Liver (tissue), 9 donors: ENCODE results near the gene FLT1. TPM values are rescaled to one million over a fixed set of nuclear protein-coding genes. Genes with fewer than 3 reads are reported as not detected.
A peak's percentile ranks its signal among the peaks of the same experiment; 100 is the strongest.

ENCODE experiments used
- DNase-seq: peaks from one replicate; pipeline ENCODE4 v3.0.0-alpha.2; 2017; ENCODE audit warnings: low spot score
- H3K27ac ChIP-seq, 2 donors: one replicate each; pipeline ENCODE4 v1.7.0; 2013; ENCODE audit warnings: inconsistent platforms in 2 of 2, low read length in 2 of 2, control low read depth in 1 of 2, low read depth in 1 of 2, mild to moderate bottlenecking in 1 of 2
- H3K27me3 ChIP-seq, 4 donors: one replicate each; pipeline versions ENCODE4 v1.6.1 to v1.7.0; 2013; ENCODE audit warnings: low read length in 3 of 4, inconsistent platforms in 1 of 4, mild to moderate bottlenecking in 1 of 4, moderate library complexity in 1 of 4; ENCODE audit not compliant: control insufficient read depth in 4 of 4, insufficient read depth in 4 of 4
- H3K36me3 ChIP-seq, 4 donors: one replicate each; pipeline versions ENCODE4 v1.6.1 to v1.7.0; 2013; ENCODE audit warnings: low read length in 3 of 4, mild to moderate bottlenecking in 3 of 4, low read depth in 1 of 4, moderate library complexity in 1 of 4; ENCODE audit not compliant: control insufficient read depth in 4 of 4, insufficient read depth in 3 of 4
- H3K4me1 ChIP-seq, 4 donors: one replicate each; pipeline versions ENCODE4 v1.6.1 to v1.7.0; 2013; ENCODE audit warnings: low read length in 3 of 4, mild to moderate bottlenecking in 3 of 4, moderate library complexity in 1 of 4; ENCODE audit not compliant: control insufficient read depth in 4 of 4, insufficient read depth in 4 of 4
- H3K4me3 ChIP-seq, 3 donors: one replicate each; pipeline versions ENCODE4 v1.6.1 to v1.7.0; 2013; ENCODE audit warnings: low read length in 3 of 3, control low read depth in 1 of 3, low read depth in 1 of 3, mild to moderate bottlenecking in 1 of 3
- H3K9ac ChIP-seq, 2 donors: one replicate each; pipeline ENCODE4 v1.7.0; 2013; ENCODE audit warnings: low read length in 2 of 2, mild to moderate bottlenecking in 2 of 2, moderate library complexity in 2 of 2, control low read depth in 1 of 2, low read depth in 1 of 2
- H3K9me3 ChIP-seq, 4 donors: one replicate each; pipeline versions ENCODE4 v1.6.1 to v1.7.0; 2013; ENCODE audit warnings: low read length in 3 of 4; ENCODE audit not compliant: control insufficient read depth in 4 of 4
- EGR1 ChIP-seq, 2 donors: IDR thresholded peaks; 2 replicates each; pipeline ENCODE4 v1.6.1; 2016 to 2018; ENCODE audit warnings: antibody characterized with exemption in 2 of 2, low read depth in 2 of 2
- FOXA1 ChIP-seq: IDR thresholded peaks from 2 replicates; pipeline ENCODE4 v1.6.1; 2016; ENCODE audit warnings: antibody characterized with exemption
- FOXA2 ChIP-seq: IDR thresholded peaks from 2 replicates; pipeline ENCODE4 v1.6.1; 2016; ENCODE audit warnings: antibody characterized with exemption
- GABPA ChIP-seq, 2 donors: IDR thresholded peaks in 1 of 2; conservative IDR thresholded peaks in 1 of 2; 2 replicates each; pipeline ENCODE4 v1.6.1; 2016; ENCODE audit warnings: antibody characterized with exemption in 2 of 2, mild to moderate bottlenecking in 1 of 2, moderate library complexity in 1 of 2
- HNF4A ChIP-seq, 2 donors: conservative IDR thresholded peaks; 2 replicates each; pipeline ENCODE4 v1.6.1; 2016; ENCODE audit warnings: antibody characterized with exemption in 2 of 2, mild to moderate bottlenecking in 2 of 2
- HNF4G ChIP-seq: IDR thresholded peaks from 2 replicates; pipeline ENCODE4 v1.6.1; 2016; ENCODE audit warnings: antibody characterized with exemption
- NR2F2 ChIP-seq: IDR thresholded peaks from 2 replicates; pipeline ENCODE4 v1.6.1; 2016; ENCODE audit warnings: antibody characterized with exemption
- RAD21 ChIP-seq, 2 donors: IDR thresholded peaks; 2 replicates each; pipeline ENCODE4 v1.6.1; 2016; ENCODE audit warnings: antibody characterized with exemption in 2 of 2, mild to moderate bottlenecking in 2 of 2
- RXRA ChIP-seq, 2 donors: IDR thresholded peaks; 2 replicates each; pipeline ENCODE4 v1.6.1; 2017 to 2018; ENCODE audit warnings: antibody characterized with exemption in 2 of 2, mild to moderate bottlenecking in 1 of 2
- SP1 ChIP-seq: IDR thresholded peaks from 2 replicates; pipeline ENCODE4 v1.6.1; 2018; ENCODE audit warnings: antibody characterized with exemption, mild to moderate bottlenecking
- TAF1 ChIP-seq: conservative IDR thresholded peaks from 2 replicates; pipeline ENCODE4 v1.6.1; 2016; ENCODE audit warnings: antibody characterized with exemption, mild to moderate bottlenecking
- YY1 ChIP-seq: IDR thresholded peaks from 2 replicates; pipeline ENCODE4 v1.6.1; 2016; ENCODE audit warnings: antibody characterized with exemption, mild to moderate bottlenecking
- WGBS: extraction: QIAGEN DNeasy Blood & Tissue Kit; methylation state at CpG from one replicate; pipeline ENCODE4 v1.1.7; 2013; 5-methylcytosine and 5-hydroxymethylcytosine counted together
- polyA plus RNA-seq, 2 donors: library from polyadenylated mRNA; stranded (reverse) in 1 of 2; unstranded in 1 of 2; fragments of 200-250 nt in 1 of 2; fragments of >200 nt in 1 of 2; fragmentation: Nextera tagmentation in 1 of 2; extraction: Ambion mirVana in 1 of 2; gene quantifications; one replicate each; pipeline versions ENCODE4 v1.2.1 to v1.2.3, GENCODE V29; 2013 to 2015
- total RNA-seq, 2 donors: library from RNA; depleted of rRNA; stranded (reverse); fragments of >200 nt; gene quantifications; one replicate each; pipeline ENCODE4 v1.2.3, GENCODE V29; 2014
- TF ChIP-seq, protein P1 (sequence below): fragments of 150-350 bp; IDR thresholded peaks from 2 replicates; pipeline ENCODE4 v1.5.1; 2017; ENCODE audit warnings: improper control_type of control experiment, low read depth, low read length; ENCODE audit not compliant: missing input control
- TF ChIP-seq, protein P2 (sequence below): IDR thresholded peaks from 2 replicates; pipeline ENCODE4 v1.6.1; 2016; ENCODE audit warnings: antibody characterized with exemption
- TF ChIP-seq, protein P3 (sequence below): IDR thresholded peaks from 2 replicates; pipeline ENCODE4 v1.6.1; 2016; ENCODE audit warnings: antibody characterized with exemption
- TF ChIP-seq, protein P4 (sequence below): IDR thresholded peaks from 2 replicates; pipeline ENCODE4 v1.6.1; 2016; ENCODE audit warnings: antibody characterized with exemption, mild to moderate bottlenecking
- TF ChIP-seq, protein P5 (sequence below): IDR thresholded peaks from 2 replicates; pipeline ENCODE4 v1.6.1; 2016; ENCODE audit warnings: antibody characterized with exemption
- donor health status: healthy.
- donor health status: healthy.
- donor health status: healthy.
- donor health status: healthy.
- donor health status: healthy.

FLT1 gene, protein sequence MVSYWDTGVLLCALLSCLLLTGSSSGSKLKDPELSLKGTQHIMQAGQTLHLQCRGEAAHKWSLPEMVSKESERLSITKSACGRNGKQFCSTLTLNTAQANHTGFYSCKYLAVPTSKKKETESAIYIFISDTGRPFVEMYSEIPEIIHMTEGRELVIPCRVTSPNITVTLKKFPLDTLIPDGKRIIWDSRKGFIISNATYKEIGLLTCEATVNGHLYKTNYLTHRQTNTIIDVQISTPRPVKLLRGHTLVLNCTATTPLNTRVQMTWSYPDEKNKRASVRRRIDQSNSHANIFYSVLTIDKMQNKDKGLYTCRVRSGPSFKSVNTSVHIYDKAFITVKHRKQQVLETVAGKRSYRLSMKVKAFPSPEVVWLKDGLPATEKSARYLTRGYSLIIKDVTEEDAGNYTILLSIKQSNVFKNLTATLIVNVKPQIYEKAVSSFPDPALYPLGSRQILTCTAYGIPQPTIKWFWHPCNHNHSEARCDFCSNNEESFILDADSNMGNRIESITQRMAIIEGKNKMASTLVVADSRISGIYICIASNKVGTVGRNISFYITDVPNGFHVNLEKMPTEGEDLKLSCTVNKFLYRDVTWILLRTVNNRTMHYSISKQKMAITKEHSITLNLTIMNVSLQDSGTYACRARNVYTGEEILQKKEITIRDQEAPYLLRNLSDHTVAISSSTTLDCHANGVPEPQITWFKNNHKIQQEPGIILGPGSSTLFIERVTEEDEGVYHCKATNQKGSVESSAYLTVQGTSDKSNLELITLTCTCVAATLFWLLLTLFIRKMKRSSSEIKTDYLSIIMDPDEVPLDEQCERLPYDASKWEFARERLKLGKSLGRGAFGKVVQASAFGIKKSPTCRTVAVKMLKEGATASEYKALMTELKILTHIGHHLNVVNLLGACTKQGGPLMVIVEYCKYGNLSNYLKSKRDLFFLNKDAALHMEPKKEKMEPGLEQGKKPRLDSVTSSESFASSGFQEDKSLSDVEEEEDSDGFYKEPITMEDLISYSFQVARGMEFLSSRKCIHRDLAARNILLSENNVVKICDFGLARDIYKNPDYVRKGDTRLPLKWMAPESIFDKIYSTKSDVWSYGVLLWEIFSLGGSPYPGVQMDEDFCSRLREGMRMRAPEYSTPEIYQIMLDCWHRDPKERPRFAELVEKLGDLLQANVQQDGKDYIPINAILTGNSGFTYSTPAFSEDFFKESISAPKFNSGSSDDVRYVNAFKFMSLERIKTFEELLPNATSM (N-terminal part only)
- total RNA-seq = 10 to 100 TPM; 11.4 to 19.7 TPM
- polyA plus RNA-seq = 1 to 10 TPM; 4.1 to 7.1 TPM

DNA sequence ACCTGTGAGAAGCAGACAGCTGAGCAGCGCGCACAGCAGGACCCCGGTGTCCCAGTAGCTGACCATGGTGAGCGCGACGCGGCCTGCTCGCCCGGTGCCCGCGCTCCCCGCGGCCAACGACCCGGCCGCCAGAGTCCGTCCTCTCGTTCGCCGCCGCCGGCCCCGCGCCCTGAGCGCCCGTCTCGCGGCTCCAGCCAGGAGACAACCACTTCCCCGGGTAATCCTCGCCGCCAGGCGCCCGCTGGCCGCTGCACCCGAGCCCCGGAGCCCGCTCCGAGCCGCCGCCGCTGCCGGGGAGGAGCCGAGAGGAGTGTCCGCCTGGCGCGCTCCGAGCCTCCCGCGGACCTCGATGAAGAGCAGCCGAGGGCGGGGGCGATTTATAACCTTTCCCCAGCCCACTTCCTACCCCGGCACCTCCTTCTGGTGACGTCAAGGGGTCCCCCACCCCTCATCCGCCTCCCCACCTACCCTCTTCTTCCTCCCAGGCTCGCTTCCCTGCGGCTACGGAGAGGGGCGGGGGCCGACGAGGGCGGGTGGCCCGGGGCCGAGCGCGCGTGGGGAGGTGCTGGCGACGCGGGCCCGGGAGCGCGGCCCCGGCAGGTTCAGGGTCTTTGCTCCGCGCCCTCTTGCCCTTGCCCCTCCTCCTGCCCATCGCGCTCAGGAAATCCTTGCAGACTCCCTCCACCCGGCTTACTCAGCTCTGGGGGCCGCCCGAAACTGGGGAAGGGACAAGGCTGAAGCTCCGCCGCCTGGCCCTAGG is at the start of gene FLT1:
Gene FLT1 (minus strand): TSS at position 351 of the 760 bp plus-strand sequence. CDS start 285 bp downstream, at position 66.
- H3K36me3 ChIP-seq = no peaks in the 10 kb centered on the region
- peaks cover 0 to 26% (median 10%) of the 10 kb centered on the region in 4 donors for H3K27me3 ChIP-seq
- no peak within 1 kb of the TSS for H3K9ac ChIP-seq
- peaks cover 14 to 21% (median 18%) of the 10 kb centered on the region in 4 donors for H3K4me1 ChIP-seq
- peak within 1 kb of the TSS in 2 of 3 donors; percentile 45 to 52 for H3K4me3 ChIP-seq
- no peaks in the 10 kb centered on the region for H3K9me3 ChIP-seq
- TF ChIP-seq FOXA2 (no peak), NR2F2 (peak; percentile 50), RXRA (IDR thresholded peaks at IDR 0.05) (no peak)
- peak within 1 kb of the TSS; percentile 68 to 75 for H3K27ac ChIP-seq
- 2% methylated on average over 84 of the region's 84 CpGs for WGBS
- no peak for DNase-seq

DNA sequence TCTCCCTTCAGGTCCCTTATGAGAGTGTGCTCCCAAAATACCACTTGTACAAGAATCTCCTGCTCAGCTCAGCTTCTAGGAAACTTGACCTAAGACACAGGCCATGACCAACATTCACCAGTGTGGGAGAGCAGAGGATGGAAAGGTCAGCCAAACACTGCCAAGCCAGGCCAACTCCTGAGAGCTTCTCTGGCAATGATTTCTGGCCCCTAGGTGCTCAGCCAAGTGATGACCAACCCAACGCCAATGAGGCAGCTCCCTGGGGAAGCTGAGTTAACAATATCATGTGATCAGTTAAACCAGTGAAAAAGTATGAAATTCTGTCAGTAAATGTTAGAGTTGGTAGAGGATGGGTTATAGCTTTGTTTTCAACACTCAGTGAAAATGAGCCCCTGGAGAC is 49.1 kb upstream of the FLT1 start:
- H3K27ac ChIP-seq = no peak overlapping the region
- TF ChIP-seq EGR1 (IDR thresholded peaks at IDR 0.05; ENCODE audit: low read depth in 2 of 2) (no peak), HNF4G (no peak), HNF4A (conservative IDR thresholded peaks at IDR 0.05) (no peak), GABPA (IDR thresholded peaks at IDR 0.05 in 1 of 2, conservative IDR thresholded peaks at IDR 0.05 in 1 of 2) (no peak), YY1 (no peak), NR2F2 (no peak), TAF1 (no peak), RXRA (IDR thresholded peaks at IDR 0.05) (no peak), FOXA1 (no peak), FOXA2 (no peak), RAD21 (IDR thresholded peaks at IDR 0.05) (no peak), SP1 (no peak)
- TF ChIP-seq, protein P1, sequence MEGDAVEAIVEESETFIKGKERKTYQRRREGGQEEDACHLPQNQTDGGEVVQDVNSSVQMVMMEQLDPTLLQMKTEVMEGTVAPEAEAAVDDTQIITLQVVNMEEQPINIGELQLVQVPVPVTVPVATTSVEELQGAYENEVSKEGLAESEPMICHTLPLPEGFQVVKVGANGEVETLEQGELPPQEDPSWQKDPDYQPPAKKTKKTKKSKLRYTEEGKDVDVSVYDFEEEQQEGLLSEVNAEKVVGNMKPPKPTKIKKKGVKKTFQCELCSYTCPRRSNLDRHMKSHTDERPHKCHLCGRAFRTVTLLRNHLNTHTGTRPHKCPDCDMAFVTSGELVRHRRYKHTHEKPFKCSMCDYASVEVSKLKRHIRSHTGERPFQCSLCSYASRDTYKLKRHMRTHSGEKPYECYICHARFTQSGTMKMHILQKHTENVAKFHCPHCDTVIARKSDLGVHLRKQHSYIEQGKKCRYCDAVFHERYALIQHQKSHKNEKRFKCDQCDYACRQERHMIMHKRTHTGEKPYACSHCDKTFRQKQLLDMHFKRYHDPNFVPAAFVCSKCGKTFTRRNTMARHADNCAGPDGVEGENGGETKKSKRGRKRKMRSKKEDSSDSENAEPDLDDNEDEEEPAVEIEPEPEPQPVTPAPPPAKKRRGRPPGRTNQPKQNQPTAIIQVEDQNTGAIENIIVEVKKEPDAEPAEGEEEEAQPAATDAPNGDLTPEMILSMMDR = no peak
- TF ChIP-seq, protein P2, sequence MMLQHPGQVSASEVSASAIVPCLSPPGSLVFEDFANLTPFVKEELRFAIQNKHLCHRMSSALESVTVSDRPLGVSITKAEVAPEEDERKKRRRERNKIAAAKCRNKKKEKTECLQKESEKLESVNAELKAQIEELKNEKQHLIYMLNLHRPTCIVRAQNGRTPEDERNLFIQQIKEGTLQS = no peak
- TF ChIP-seq, protein P3, sequence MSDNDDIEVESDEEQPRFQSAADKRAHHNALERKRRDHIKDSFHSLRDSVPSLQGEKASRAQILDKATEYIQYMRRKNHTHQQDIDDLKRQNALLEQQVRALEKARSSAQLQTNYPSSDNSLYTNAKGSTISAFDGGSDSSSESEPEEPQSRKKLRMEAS = no peak
- TF ChIP-seq, protein P4, sequence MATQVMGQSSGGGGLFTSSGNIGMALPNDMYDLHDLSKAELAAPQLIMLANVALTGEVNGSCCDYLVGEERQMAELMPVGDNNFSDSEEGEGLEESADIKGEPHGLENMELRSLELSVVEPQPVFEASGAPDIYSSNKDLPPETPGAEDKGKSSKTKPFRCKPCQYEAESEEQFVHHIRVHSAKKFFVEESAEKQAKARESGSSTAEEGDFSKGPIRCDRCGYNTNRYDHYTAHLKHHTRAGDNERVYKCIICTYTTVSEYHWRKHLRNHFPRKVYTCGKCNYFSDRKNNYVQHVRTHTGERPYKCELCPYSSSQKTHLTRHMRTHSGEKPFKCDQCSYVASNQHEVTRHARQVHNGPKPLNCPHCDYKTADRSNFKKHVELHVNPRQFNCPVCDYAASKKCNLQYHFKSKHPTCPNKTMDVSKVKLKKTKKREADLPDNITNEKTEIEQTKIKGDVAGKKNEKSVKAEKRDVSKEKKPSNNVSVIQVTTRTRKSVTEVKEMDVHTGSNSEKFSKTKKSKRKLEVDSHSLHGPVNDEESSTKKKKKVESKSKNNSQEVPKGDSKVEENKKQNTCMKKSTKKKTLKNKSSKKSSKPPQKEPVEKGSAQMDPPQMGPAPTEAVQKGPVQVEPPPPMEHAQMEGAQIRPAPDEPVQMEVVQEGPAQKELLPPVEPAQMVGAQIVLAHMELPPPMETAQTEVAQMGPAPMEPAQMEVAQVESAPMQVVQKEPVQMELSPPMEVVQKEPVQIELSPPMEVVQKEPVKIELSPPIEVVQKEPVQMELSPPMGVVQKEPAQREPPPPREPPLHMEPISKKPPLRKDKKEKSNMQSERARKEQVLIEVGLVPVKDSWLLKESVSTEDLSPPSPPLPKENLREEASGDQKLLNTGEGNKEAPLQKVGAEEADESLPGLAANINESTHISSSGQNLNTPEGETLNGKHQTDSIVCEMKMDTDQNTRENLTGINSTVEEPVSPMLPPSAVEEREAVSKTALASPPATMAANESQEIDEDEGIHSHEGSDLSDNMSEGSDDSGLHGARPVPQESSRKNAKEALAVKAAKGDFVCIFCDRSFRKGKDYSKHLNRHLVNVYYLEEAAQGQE = no peak
- TF ChIP-seq, protein P5, sequence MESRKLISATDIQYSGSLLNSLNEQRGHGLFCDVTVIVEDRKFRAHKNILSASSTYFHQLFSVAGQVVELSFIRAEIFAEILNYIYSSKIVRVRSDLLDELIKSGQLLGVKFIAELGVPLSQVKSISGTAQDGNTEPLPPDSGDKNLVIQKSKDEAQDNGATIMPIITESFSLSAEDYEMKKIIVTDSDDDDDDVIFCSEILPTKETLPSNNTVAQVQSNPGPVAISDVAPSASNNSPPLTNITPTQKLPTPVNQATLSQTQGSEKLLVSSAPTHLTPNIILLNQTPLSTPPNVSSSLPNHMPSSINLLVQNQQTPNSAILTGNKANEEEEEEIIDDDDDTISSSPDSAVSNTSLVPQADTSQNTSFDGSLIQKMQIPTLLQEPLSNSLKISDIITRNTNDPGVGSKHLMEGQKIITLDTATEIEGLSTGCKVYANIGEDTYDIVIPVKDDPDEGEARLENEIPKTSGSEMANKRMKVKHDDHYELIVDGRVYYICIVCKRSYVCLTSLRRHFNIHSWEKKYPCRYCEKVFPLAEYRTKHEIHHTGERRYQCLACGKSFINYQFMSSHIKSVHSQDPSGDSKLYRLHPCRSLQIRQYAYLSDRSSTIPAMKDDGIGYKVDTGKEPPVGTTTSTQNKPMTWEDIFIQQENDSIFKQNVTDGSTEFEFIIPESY = no peak
- 75% methylated on average over 1 of the region's 1 CpG for WGBS
- no peaks in the 10 kb centered on the region for H3K27me3 ChIP-seq
- no peak for DNase-seq
- peaks cover 4 to 12% (median 6%) of the 10 kb centered on the region in 4 donors for H3K9me3 ChIP-seq
- H3K4me3 ChIP-seq = no peak overlapping the region
- no peaks in the 10 kb centered on the region for H3K36me3 ChIP-seq
- no peak overlapping the region for H3K9ac ChIP-seq
- no peaks in the 10 kb centered on the region for H3K4me1 ChIP-seq
